ENCODE data around the gene CHCHD4. TPM values are rescaled to one million over a fixed set of nuclear protein-coding genes. Genes with fewer than 3 reads are reported as not detected.

CHCHD4 gene
- total RNA-seq, 1 experiment from 2014 or later: 27.5 TPM

DNA sequence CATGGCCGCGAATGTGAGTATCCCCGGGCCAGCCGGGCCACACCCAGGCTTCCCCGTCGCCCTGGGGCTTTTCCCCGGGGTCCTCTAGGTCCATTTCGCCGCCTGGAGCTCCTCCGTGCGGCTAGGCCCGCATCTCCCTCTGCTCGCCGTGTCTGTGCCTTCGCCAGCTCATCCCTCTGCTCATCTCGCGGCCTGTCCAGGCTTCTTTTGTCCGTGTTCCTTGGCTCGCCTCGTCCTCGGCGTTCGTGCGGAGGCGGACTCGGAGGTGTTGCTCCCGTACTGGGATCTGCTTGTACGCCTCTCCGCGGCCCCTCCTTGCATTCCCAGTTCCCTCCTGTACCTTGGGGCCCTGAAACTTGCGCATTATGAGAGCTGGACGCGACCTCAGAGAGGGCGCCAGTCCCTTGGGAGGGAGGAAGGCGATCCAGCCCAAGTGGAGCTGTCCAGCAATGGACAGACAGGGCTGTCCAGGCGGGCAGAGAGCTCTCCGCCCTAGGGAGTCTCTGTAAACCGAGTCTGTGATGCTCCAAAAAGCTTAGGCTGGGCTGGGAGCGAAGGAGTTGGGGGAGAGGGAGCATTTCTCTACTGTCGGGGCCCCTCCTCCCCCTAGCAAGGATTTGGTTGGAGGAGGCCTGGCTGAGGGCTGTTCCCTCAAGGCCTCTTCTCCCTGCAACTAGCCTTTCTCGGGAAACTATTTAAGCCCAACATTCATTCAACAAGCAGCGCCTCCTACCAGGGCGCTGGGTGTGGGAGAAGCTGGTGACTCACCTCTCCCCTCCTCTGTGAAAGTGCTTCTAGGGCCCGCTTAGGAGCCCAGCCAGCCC is 735 bp upstream of the CHCHD4 start:
- Mint-ChIP-seq H3K36me3 (peaks cover 32% of the 10 kb centered on the region), H3K4me1 (peaks cover 40% of the 10 kb centered on the region), H3K4me3 (peak overlapping the region; percentile 100), H3K27me3 (ENCODE audit: low read depth) (no peaks in the 10 kb centered on the region), H3K9me3 (peaks cover 15% of the 10 kb centered on the region), H3K27ac (peak overlapping the region; percentile 96)
- ATAC-seq: peak; percentile 12
- DNase-seq (ENCODE audit: low spot score): peak; percentile 48
- POLR2A ChIA-PET: interaction anchor here (0.5 to 2.2 kb wide), 6 partner anchors 19 to 230 kb away, joined by 3 to 17 read pairs (median 3); partner anchors contain the start of genes LSM3 and XPC
- CTCF ChIA-PET: interaction anchor here (0.6 to 5.6 kb wide), 11 partner anchors 11 to 340 kb away, joined by 3 to 98 read pairs (median 4); partner anchors contain the start of genes LSM3 and XPC
- TF ChIP-seq, protein P1, sequence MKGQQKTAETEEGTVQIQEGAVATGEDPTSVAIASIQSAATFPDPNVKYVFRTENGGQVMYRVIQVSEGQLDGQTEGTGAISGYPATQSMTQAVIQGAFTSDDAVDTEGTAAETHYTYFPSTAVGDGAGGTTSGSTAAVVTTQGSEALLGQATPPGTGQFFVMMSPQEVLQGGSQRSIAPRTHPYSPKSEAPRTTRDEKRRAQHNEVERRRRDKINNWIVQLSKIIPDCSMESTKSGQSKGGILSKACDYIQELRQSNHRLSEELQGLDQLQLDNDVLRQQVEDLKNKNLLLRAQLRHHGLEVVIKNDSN (CRISPR knock-in tag; IDR thresholded peaks at IDR 0.05): no peak
- TF ChIP-seq E2F4 (CRISPR knock-in tag; IDR thresholded peaks at IDR 0.05; ENCODE audit: borderline replicate concordance, low read depth) (no peak), HMGA2 (CRISPR knock-in tag; IDR thresholded peaks at IDR 0.05) (no peak), ZNF121 (CRISPR knock-in tag; IDR thresholded peaks at IDR 0.05) (peak; percentile 44; the same call in 1 of the 2 replicates), NR2C2 (CRISPR knock-in tag; IDR thresholded peaks at IDR 0.05) (no peak), USF2 (CRISPR knock-in tag; IDR thresholded peaks at IDR 0.05) (no peak), FOXK1 (CRISPR knock-in tag; IDR thresholded peaks at IDR 0.05) (peak; percentile 41; the same call in 1 of the 2 replicates), NR3C1 (CRISPR knock-in tag; conservative IDR thresholded peaks at IDR 0.05; ENCODE audit: low read depth) (no peak), STAT6 (CRISPR knock-in tag; conservative IDR thresholded peaks at IDR 0.05; ENCODE audit: low read depth) (no peak), SOX15 (CRISPR knock-in tag; IDR thresholded peaks at IDR 0.05) (no peak), KAT7 (CRISPR knock-in tag; IDR thresholded peaks at IDR 0.05; ENCODE audit: borderline replicate concordance) (peak; percentile 77; the same call in 1 of the 2 replicates), ZNF138 (CRISPR knock-in tag; conservative IDR thresholded peaks at IDR 0.05) (no peak), TCF7 (CRISPR knock-in tag; IDR thresholded peaks at IDR 0.05; ENCODE audit: low read depth) (no peak), ETV6 (CRISPR knock-in tag; IDR thresholded peaks at IDR 0.05) (0 out of 2 replicates have a peak, but pooled peaks have one; percentile 40), SP1 (CRISPR knock-in tag; conservative IDR thresholded peaks at IDR 0.05) (no peak), HMGXB4 (CRISPR knock-in tag; IDR thresholded peaks at IDR 0.05) (peak; percentile 64), ZNF317 (CRISPR knock-in tag; IDR thresholded peaks at IDR 0.05; ENCODE audit: borderline replicate concordance, low read depth) (no peak), MYBL2 (CRISPR knock-in tag; IDR thresholded peaks at IDR 0.05) (no peak), OVOL2 (CRISPR knock-in tag; IDR thresholded peaks at IDR 0.05; ENCODE audit: borderline replicate concordance) (no peak)
- TF ChIP-seq, protein P2, sequence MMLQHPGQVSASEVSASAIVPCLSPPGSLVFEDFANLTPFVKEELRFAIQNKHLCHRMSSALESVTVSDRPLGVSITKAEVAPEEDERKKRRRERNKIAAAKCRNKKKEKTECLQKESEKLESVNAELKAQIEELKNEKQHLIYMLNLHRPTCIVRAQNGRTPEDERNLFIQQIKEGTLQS (CRISPR knock-in tag; conservative IDR thresholded peaks at IDR 0.05): no peak
- TF ChIP-seq, protein P3, sequence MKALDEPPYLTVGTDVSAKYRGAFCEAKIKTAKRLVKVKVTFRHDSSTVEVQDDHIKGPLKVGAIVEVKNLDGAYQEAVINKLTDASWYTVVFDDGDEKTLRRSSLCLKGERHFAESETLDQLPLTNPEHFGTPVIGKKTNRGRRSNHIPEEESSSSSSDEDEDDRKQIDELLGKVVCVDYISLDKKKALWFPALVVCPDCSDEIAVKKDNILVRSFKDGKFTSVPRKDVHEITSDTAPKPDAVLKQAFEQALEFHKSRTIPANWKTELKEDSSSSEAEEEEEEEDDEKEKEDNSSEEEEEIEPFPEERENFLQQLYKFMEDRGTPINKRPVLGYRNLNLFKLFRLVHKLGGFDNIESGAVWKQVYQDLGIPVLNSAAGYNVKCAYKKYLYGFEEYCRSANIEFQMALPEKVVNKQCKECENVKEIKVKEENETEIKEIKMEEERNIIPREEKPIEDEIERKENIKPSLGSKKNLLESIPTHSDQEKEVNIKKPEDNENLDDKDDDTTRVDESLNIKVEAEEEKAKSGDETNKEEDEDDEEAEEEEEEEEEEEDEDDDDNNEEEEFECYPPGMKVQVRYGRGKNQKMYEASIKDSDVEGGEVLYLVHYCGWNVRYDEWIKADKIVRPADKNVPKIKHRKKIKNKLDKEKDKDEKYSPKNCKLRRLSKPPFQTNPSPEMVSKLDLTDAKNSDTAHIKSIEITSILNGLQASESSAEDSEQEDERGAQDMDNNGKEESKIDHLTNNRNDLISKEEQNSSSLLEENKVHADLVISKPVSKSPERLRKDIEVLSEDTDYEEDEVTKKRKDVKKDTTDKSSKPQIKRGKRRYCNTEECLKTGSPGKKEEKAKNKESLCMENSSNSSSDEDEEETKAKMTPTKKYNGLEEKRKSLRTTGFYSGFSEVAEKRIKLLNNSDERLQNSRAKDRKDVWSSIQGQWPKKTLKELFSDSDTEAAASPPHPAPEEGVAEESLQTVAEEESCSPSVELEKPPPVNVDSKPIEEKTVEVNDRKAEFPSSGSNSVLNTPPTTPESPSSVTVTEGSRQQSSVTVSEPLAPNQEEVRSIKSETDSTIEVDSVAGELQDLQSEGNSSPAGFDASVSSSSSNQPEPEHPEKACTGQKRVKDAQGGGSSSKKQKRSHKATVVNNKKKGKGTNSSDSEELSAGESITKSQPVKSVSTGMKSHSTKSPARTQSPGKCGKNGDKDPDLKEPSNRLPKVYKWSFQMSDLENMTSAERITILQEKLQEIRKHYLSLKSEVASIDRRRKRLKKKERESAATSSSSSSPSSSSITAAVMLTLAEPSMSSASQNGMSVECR (CRISPR knock-in tag; IDR thresholded peaks at IDR 0.05; ENCODE audit: borderline replicate concordance): peak; percentile 43
